ENCODE data around the gene LRCH1. TPM values are rescaled to one million over a fixed set of nuclear protein-coding genes. Genes with fewer than 3 reads are reported as not detected.
A peak's percentile ranks its signal among the peaks of the same experiment; 100 is the strongest.

LRCH1 gene
- total and polyA plus RNA-seq, 4 donors: 2.6 to 6.6 (median 3.4) TPM

- H3K36me3 ChIP-seq (ENCODE audit: control insufficient read depth in 4 of 4, insufficient read depth in 3 of 4, low read depth in 1 of 4, low read length in 3 of 4): no peaks in the 10 kb centered on the region
- TF ChIP-seq CTCF (IDR thresholded peaks at IDR 0.05; ENCODE audit: low read depth, low read length, missing input control) (no peak), TAF1 (conservative IDR thresholded peaks at IDR 0.05) (no peak), YY1 (IDR thresholded peaks at IDR 0.05) (no peak), ZBTB33 (IDR thresholded peaks at IDR 0.05) (no peak), HNF4A (conservative IDR thresholded peaks at IDR 0.05) (peak in 1 of 2 donors; percentile 20), RAD21 (IDR thresholded peaks at IDR 0.05) (peak in 1 of 2 donors; percentile 4), ATF3 (IDR thresholded peaks at IDR 0.05) (no peak)
- DNase-seq (ENCODE audit: low spot score): no peak
- no peaks in the 10 kb centered on the region for H3K27me3 ChIP-seq (ENCODE audit: control insufficient read depth in 4 of 4, insufficient read depth in 4 of 4, low read length in 3 of 4)
- no peak overlapping the region for H3K9ac ChIP-seq (ENCODE audit: low read depth in 1 of 2, low read length in 2 of 2)
- no peak overlapping the region for H3K27ac ChIP-seq (ENCODE audit: low read depth in 1 of 2, low read length in 2 of 2)
- H3K9me3 ChIP-seq (ENCODE audit: control insufficient read depth in 4 of 4, low read length in 3 of 4): no peaks in the 10 kb centered on the region
- H3K4me3 ChIP-seq (ENCODE audit: low read depth in 1 of 3, low read length in 3 of 3): no peak overlapping the region
- peaks cover 16 to 63% (median 38%) of the 10 kb centered on the region in 4 donors for H3K4me1 ChIP-seq (ENCODE audit: control insufficient read depth in 4 of 4, insufficient read depth in 4 of 4, low read length in 3 of 4)
- 36% methylated on average over 4 of the region's 4 CpGs for WGBS
Observed at GRCh38 chr13:46605076-46605824, 52.3 kb downstream of the LRCH1 start.

GRCh38 chr13:46605825-46606554, 53.0 kb downstream of the LRCH1 start:
- DNase-seq (ENCODE audit: low spot score): no peak
- no peak for TF ChIP-seq ATF3 (IDR thresholded peaks at IDR 0.05)
- no peak for TF ChIP-seq FOXA1 (IDR thresholded peaks at IDR 0.05)
- TF ChIP-seq HNF4G (IDR thresholded peaks at IDR 0.05): no peak
- TF ChIP-seq ZBTB33 (IDR thresholded peaks at IDR 0.05): no peak
- no peak for TF ChIP-seq EGR1 (IDR thresholded peaks at IDR 0.05; ENCODE audit: low read depth in 2 of 2)
- no peak for TF ChIP-seq TAF1 (conservative IDR thresholded peaks at IDR 0.05)
- no peak for TF ChIP-seq YY1 (IDR thresholded peaks at IDR 0.05)
- no peak for TF ChIP-seq CTCF (IDR thresholded peaks at IDR 0.05; ENCODE audit: low read depth, low read length, missing input control)
- 77% methylated on average over 3 of the region's 3 CpGs for WGBS
- Histone ChIP-seq H3K27ac (ENCODE audit: low read depth in 1 of 2, low read length in 2 of 2) (no peak overlapping the region), H3K36me3 (ENCODE audit: control insufficient read depth in 4 of 4, insufficient read depth in 3 of 4, low read depth in 1 of 4, low read length in 3 of 4) (no peaks in the 10 kb centered on the region), H3K4me3 (ENCODE audit: low read depth in 1 of 3, low read length in 3 of 3) (no peak overlapping the region), H3K9ac (ENCODE audit: low read depth in 1 of 2, low read length in 2 of 2) (no peak overlapping the region), H3K9me3 (ENCODE audit: control insufficient read depth in 4 of 4, low read length in 3 of 4) (no peaks in the 10 kb centered on the region), H3K4me1 (ENCODE audit: control insufficient read depth in 4 of 4, insufficient read depth in 4 of 4, low read length in 3 of 4) (peaks cover 15 to 56% (median 34%) of the 10 kb centered on the region in 4 donors), H3K27me3 (ENCODE audit: control insufficient read depth in 4 of 4, insufficient read depth in 4 of 4, low read length in 3 of 4) (no peaks in the 10 kb centered on the region)
